Activated CD8-positive, alpha-beta memory T cell treated with anti-CD3 and anti-CD28 coated beads for 36 hours (primary cell): ENCODE measurements around the gene ERBB3. TPM values are rescaled to one million over a fixed set of nuclear protein-coding genes. Genes with fewer than 3 reads are reported as not detected.

Source experiments
- CTCF ChIA-PET: fragments of 350-600 bp; sonication (Branson Sonifier 250); formaldehyde crosslinking; loops from one replicate; lab custom pipeline; 2021; ENCODE audit warnings: antibody characterized with exemption; lab: Charles Lee
- POLR2A ChIA-PET: fragments of 350-600 bp; sonication (Branson Sonifier 250); formaldehyde crosslinking; loops from one replicate; lab custom pipeline; 2021; ENCODE audit warnings: antibody characterized with exemption; lab: Charles Lee
- total RNA-seq, 2 experiments: library from RNA; stranded (reverse); gene quantifications; one replicate each; pipeline ENCODE4 v1.2.3, GENCODE V29; 2021

ERBB3 gene
- total RNA-seq, 2 experiments from 2014 or later, result 0.97 to 1.1 TPM

- POLR2A ChIA-PET, result interaction anchor here (0.6 to 3.0 kb wide), 6 partner anchors 9 to 586 kb away, joined by 3 to 56 read pairs (median 5); partner anchors contain the start of genes RPL41 and ZC3H10
Measured at GRCh38 chr12:56103066-56103711, 23.2 kb downstream of the ERBB3 start.

DNA sequence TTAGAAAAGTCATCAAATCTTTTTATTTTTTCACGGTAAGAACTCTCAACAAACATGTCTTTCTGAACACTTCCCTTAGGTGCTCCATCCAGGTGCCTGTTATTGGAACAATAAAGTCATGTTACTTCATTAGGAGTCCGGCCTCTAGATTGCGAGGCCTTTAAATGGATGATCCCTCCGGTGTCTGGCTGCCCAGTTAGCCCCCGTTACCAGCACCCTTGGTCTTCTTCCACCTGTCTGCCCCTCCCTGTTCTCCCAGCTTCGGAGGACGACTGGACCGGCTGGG is 23.8 kb downstream of the ERBB3 start:
- POLR2A ChIA-PET, result interaction anchor here (0.6 to 3.0 kb wide), 13 partner anchors 9 to 1519 kb away, joined by 3 to 56 read pairs (median 4); partner anchors contain the start of genes ESYT1, MYL6, PAN2 and RAB5B
- CTCF ChIA-PET, result interaction anchor here (0.7 to 3.3 kb wide), 10 partner anchors 10 to 175 kb away, joined by 3 to 25 read pairs (median 4); partner anchors contain the start of genes ERBB3, RPL41, SMARCC2 and ZC3H10

More at GRCh38 chr12:56103066-56103711, 23.2 kb downstream of the ERBB3 start:
- CTCF ChIA-PET, result interaction anchor here (0.6 to 3.3 kb wide), 7 partner anchors 10 to 177 kb away, joined by 3 to 25 read pairs (median 4); partner anchors contain the start of genes ERBB3, RPL41, SMARCC2 and ZC3H10

DNA sequence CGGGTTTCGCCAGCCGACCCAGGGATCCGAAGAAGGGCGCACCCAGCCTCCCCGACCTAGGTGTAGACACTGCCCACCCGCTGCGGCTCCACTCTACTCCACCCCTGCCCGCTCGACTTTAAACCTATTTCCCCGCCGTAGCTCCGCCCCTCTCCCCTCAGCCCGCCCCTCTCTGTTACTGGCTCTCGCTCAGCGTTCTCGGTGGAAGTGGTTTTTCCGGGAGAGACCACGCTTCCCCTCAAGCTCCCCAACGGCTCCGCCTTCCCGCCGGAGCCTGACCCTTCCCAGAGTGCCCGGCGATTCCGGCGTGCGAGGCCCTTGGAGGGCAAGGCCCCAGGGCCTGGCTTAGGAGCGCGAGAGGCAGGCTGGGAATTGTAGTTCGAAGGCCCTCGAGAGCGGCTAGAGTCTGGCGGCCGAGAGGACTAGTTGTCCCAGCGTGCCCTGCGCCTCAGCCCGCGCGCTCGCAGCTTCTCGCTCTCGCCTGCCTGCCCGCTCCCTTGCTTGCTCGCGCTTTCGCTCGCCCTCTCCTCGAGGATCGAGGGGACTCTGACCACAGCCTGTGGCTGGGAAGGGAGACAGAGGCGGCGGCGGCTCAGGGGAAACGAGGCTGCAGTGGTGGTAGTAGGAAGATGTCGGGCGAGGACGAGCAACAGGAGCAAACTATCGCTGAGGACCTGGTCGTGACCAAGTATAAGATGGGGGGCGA is 24.3 kb downstream of the ERBB3 start, which contains the start of gene PA2G4:
Gene PA2G4, plus strand, starts transcription at position 451 of the 706 bp plus-strand sequence. Its CDS starts 179 bp downstream, at position 630.
- ChIA-PET POLR2A (interaction anchor here (0.5 to 3.0 kb wide), 17 partner anchors 8 to 1518 kb away, joined by 3 to 56 read pairs (median 3); partner anchors contain the start of genes ESYT1, MYL6, PAN2 and RAB5B), CTCF (interaction anchor here (0.7 to 3.3 kb wide), 10 partner anchors 9 to 176 kb away, joined by 3 to 25 read pairs (median 4); partner anchors contain the start of genes ERBB3, RPL41, SMARCC2 and ZC3H10)

- ChIA-PET POLR2A (interaction anchor here (0.6 to 3.0 kb wide), 9 partner anchors 12 to 360 kb away, joined by 3 to 56 read pairs (median 4); partner anchors contain the start of genes ESYT1, RAB5B, RNF41 and RPL41), CTCF (interaction anchor here (0.7 to 3.3 kb wide), 6 partner anchors 10 to 85 kb away, joined by 3 to 25 read pairs (median 11); partner anchors contain the start of genes ERBB3, RPL41, SMARCC2 and ZC3H10)
Measured at GRCh38 chr12:56104815-56105608, 25.0 kb downstream of the ERBB3 start.

- POLR2A ChIA-PET, result interaction anchor here (3.0 kb wide), 1 partner anchor 11 kb away, joined by 56 read pairs; the partner anchor contains the start of genes RPL41 and ZC3H10
- CTCF ChIA-PET, result interaction anchor here (0.8 to 3.3 kb wide), 5 partner anchors 12 to 85 kb away, joined by 3 to 25 read pairs (median 18); partner anchors contain the start of genes ERBB3, RPL41, SMARCC2 and ZC3H10
Measured at GRCh38 chr12:56105609-56105902, 25.6 kb downstream of the ERBB3 start.

DNA sequence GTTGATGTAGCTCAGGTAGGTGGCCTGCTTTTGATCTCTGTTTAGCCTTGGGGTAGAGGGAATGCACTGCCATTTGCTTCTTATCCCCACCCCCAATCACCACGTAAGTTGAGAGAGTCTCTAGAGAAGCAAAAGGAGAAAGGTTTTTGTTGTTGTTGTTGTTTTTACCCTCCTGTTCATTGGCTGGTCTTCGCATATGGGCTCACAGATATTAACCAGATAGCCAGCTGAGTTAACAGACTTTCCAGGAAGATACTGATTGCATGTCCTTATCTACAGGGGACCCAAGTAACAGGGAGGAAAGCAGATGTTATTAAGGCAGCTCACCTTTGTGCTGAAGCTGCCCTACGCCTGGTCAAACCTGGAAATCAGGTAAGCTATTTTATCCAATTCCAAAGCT is 27.3 kb downstream of the ERBB3 start:
- POLR2A ChIA-PET, result interaction anchor here (0.9 to 1.8 kb wide), 3 partner anchors 9 to 45 kb away, joined by 3 to 5 read pairs (median 3); partner anchors contain the start of genes RPL41 and ZC3H10

DNA sequence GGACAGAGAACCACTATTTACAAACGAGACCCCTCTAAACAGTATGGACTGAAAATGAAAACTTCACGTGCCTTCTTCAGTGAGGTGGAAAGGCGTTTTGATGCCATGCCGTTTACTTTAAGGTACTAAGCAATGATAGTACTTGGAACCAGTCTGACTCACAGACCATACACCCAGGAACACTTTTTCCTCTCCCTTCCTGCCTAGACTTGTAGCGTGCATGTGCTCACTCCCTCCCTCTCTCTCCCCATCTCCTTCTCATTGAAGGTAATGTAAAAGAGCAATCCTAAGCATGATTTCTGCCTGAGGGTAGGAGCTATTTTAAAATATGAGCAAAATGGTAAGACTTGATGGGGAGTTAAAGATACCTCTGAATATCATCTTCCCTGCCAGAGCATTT is 30.6 kb downstream of the ERBB3 start:
- POLR2A ChIA-PET, result no interaction called here

More for the DNA sequence above, 27.3 kb downstream of the ERBB3 start:
- CTCF ChIA-PET, result interaction anchor here (1.9 kb wide), 1 partner anchor 11 kb away, joined by 6 read pairs; the partner anchor contains the start of gene ZC3H10

GRCh38 chr12:56114084-56114483 is 34.1 kb downstream of the ERBB3 start:
- ChIA-PET CTCF (no interaction called here), POLR2A (no interaction called here)

More for the DNA sequence above, 30.6 kb downstream of the ERBB3 start:
- CTCF ChIA-PET, result no interaction called here

GRCh38 chr12:56115329-56115728 is 35.4 kb downstream of the ERBB3 start:
- ChIA-PET CTCF (interaction anchor here (1.7 kb wide), 2 partner anchors 10 to 68 kb away, joined by 4 read pairs; no protein-coding TSS in a partner anchor), POLR2A (interaction anchor here (4.1 kb wide), 1 partner anchor 11 kb away, joined by 56 read pairs; the partner anchor contains the start of gene PA2G4)

DNA sequence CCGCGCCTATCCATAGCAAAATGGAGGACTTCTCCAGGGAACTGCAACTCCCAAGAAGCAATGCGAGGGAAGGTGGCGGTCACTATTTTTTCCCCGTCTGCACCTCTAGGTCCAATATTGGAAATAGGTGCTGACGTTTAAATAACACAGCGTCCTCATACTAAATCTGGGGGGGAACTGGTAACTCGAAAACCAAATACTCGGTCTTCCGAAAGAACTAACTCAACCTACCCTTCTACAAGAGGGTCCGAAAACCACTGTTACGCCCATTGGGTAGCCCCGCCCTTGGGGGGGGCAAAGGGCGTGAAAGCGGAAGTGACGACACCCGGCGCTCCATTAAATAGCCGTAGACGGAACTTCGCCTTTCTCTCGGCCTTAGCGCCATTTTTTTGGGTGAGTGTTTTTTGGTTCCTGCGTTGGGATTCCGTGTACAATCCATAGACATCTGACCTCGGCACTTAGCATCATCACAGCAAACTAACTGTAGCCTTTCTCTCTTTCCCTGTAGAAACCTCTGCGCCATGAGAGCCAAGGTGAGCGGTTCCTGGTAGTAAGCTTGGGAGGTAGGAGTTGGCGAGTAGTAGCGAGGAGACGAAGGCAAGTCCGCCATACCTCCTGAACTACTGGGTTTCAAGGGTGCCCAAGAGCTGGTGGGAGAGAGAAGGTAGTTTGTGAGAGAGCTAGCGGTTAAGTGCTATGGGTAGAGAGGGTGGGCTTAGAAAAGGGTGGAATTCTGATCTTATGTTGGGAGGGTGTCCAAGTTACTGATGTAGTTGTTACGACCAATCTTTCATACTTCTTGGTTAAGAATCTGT is 36.5 kb downstream of the ERBB3 start, which contains the start of gene RPL41:
Gene RPL41, plus strand, starts transcription at position 367 of the 815 bp plus-strand sequence.
- ChIA-PET POLR2A (interaction anchor here (0.6 to 4.2 kb wide), 12 partner anchors 10 to 189 kb away, joined by 3 to 56 read pairs (median 6); partner anchors contain the start of genes ANKRD52, ESYT1, PA2G4 and PYM1), CTCF (interaction anchor here (1.7 to 6.2 kb wide), 4 partner anchors 9 to 73 kb away, joined by 4 to 73 read pairs (median 16); partner anchors contain the start of genes PA2G4 and SMARCC2)

- ChIA-PET CTCF (interaction anchor here (0.7 to 6.2 kb wide), 8 partner anchors 10 to 378 kb away, joined by 3 to 73 read pairs (median 6); partner anchors contain the start of genes ESYT1, PA2G4 and SMARCC2), POLR2A (interaction anchor here (0.5 to 4.2 kb wide), 16 partner anchors 9 to 567 kb away, joined by 3 to 56 read pairs (median 5); partner anchors contain the start of genes ANKRD52, ESYT1, PA2G4 and PYM1)
Measured at GRCh38 chr12:56117082-56117706, 37.2 kb downstream of the ERBB3 start.

DNA sequence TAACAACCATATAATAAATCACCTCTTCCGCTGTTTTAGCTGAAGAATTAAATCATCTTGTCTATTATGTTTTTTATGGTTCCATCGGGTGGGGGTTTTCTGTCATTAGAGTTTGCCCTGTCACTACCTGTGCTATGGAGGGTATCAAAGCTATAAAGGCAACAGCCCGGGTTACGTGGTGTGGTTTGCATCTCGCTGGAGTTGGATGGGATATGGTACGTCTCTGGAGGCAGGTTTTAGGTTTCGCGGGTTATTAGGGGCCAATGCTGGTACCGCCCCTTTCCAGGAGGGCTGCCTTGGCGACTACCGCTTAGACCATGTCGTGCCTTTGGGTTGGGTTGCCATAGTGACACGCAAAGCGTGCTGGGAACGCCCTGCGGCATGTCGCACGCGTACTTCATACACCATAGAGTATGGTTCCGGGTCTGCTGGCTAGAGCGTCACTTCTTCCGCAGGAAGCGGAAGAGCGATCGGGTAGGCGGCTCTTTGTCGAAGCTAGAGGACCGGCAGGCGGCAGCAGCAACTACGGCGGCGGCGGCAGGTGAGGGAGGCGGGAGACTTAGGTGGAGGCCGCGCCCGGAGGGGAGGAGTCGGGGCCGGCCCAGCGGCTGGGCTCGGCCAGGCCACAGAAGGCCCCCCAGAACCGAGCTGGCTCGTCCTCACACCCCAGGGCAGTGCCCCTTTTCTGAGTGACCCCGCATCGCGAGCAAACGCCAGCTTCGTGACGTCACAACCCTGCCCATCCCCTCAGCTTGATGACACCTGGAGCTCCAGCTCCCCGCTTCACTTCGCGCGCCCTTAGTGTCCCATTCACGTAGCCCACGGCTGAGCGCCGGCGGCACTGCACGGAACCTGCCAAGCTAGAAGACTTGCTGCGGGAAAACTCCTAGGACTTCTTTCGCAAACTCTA is 38.1 kb downstream of the ERBB3 start, which contains the start of gene ZC3H10:
Gene ZC3H10, plus strand, starts transcription at position 489 of the 910 bp plus-strand sequence. CDS start 2,297 bp downstream, outside the sequence.
- CTCF ChIA-PET, result interaction anchor here (0.6 to 6.2 kb wide), 15 partner anchors 9 to 379 kb away, joined by 3 to 73 read pairs (median 5); partner anchors contain the start of genes ANKRD52, ESYT1, IL23A and PA2G4
- POLR2A ChIA-PET, result interaction anchor here (0.5 to 4.2 kb wide), 15 partner anchors 10 to 1837 kb away, joined by 3 to 56 read pairs (median 6); partner anchors contain the start of genes ESYT1, MYL6, PA2G4 and RNF41

DNA sequence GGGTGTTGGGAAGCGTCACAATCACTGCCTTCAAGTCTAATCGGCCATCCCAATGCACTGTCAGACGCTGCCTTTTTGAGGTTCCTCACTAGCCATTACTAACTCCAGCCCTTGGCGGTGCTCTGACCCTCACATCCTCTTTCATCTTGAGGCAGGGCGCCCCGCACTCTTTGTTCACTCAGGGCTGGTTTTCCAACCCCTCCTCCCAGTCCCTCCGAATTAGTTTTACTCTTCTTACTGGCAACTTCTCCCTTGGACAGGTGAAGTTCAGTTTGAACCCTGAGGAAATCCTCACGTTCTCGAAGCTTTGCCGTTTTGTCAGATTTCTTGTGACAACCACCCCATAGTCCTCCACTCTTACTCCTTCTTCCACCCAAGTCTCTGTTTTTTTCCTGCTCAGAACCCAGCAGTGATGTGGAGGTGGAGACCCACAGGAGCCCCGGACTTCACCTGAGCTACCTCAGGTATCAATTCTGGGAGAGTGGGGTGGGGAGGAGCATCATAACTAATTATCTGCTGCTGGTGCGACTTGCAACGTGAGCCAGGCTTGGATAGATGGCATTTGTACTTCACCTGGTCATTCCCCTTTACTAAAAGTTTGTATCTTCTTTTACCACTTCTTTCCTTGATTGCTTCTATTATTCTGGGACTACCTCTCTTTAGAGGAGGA is 38.9 kb downstream of the ERBB3 start:
- ChIA-PET CTCF (interaction anchor here (0.6 to 6.2 kb wide), 17 partner anchors 8 to 379 kb away, joined by 3 to 73 read pairs (median 5); partner anchors contain the start of genes ESYT1, IL23A, PA2G4 and SMARCC2), POLR2A (interaction anchor here (0.6 to 4.2 kb wide), 10 partner anchors 9 to 402 kb away, joined by 4 to 56 read pairs (median 8); partner anchors contain the start of genes ESYT1, MYL6, PA2G4 and RNF41)

DNA sequence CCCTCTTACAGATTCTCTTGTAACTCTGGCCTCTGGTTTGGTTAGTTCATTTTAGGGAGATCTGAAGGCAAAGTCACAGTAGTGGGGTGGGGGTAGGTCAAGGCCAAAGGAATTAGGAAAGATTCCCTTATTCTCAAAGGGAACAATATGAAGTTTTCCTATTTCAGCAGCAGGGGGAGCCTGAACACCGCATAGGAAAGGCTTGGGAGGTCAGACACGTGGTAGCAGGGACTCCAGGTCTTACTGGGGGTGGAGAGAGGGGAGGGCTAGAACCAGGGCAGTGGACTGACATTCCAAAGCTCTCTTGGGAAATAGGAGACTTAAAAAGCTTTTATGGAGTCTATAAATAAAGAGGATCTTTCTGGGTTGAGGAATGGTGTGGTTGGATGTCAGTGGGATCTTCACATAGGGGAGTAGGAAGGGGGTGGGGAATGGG is 39.4 kb downstream of the ERBB3 start:
- POLR2A ChIA-PET, result interaction anchor here (0.6 to 4.2 kb wide), 5 partner anchors 9 to 402 kb away, joined by 3 to 36 read pairs (median 6); partner anchors contain the start of genes ESYT1, PA2G4 and SMARCC2
- CTCF ChIA-PET, result interaction anchor here (0.6 to 6.2 kb wide), 17 partner anchors 8 to 219 kb away, joined by 3 to 73 read pairs (median 4); partner anchors contain the start of genes ESYT1, IL23A, MYL6 and MYL6B
